HG02610 (cell line): Measurements from ENCODE around the gene SYT5.
"Not testable (repeated sequence)": the region's sequence is repeated elsewhere in the genome, so short reads cannot be mapped to it uniquely, and the experiment has no call there.

ENCODE experiments used
- ATAC-seq: cut with Tn5 transposase; IDR thresholded peaks from one replicate; pipeline ENCODE4 v1.9.1; 2021; ENCODE audit warnings: mild to moderate bottlenecking, moderate library complexity; ENCODE audit not compliant: unreplicated experiment

Gene SYT5

DNA sequence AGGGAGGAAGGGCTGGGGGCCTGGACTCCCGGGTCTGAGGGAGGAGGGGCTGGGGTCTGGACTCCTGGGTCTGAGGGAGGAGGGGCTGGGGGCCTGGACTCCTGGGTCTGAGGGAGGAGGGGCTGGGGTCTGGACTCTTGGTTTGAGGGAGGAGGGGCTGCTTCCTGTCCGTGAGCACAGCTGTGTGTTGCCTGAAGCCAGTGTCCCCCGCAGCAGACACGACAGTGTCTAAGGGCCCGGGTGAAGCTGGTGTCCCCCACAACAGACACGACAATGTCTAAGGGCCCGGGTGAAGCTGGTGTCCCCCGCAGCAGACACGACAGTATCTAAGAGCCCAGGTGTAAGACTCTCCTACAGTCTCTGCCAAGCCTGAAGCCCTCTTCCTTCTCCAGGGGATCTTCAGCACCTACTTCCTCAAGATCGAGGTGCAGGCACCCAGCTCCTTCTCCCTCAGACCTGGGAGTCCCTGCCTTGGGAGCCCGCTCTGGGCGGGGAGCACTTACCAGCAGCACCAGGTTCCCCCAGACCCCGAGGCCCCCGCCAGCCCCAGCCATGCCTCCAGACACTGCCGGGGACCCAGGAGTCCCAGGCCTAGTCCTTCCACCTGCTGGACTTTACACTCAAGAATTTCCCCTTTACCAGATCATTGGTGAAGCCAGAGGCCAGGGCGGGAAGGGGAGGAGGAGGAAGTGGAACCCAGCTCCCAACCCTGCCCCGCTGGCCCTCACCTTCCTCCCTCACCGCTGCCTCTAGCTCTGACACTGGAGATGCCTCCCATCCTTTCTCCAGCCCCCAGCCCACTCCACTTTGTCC, 29.0 kb upstream of the SYT5 start, which contains the start of gene PTPRH:
Gene PTPRH (minus strand): TSS at position 622 of the 813 bp plus-strand sequence. CDS start 68 bp downstream, at position 554.
- no peak for ATAC-seq

DNA sequence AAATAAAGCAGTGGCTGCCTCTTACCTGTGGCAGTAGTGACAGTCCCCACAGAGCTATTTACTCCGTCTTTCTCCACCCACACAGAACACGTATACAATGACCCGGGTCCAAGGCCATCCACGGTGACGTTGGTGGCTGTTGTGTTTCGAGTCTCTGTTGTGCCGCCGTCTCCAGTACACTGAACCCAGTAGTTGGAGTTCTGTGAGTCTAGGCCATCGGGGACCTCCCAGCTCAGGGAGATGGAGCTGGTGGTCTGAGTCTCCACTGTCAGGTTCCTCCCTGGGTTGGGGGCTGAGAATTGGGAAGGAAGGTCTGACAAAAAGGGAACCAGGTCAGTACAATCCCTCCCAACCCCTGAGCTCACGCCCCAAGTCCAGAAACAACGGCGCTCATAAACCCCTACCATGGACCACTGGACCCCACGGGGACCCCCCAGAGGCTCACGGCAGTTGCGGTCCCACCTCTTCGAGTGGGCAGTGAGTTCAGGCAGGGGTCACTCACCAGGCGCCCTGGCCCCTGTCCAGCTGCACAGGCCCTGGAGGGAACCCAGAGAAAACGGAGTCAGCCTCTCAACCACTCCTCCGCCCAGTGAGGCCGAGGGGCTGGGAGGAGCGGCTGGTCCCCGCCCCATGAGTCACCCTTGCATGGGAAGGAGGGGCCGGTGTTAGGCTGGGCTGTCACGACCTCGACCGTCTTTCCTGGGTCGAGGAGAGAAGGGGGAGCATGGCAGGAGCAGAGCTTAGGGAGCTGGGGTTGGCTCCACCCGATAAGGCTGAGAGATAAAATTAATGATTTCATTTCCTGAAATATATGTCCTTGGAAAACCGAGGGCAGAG, 26.8 kb upstream of the SYT5 start:
- no peak for ATAC-seq

DNA sequence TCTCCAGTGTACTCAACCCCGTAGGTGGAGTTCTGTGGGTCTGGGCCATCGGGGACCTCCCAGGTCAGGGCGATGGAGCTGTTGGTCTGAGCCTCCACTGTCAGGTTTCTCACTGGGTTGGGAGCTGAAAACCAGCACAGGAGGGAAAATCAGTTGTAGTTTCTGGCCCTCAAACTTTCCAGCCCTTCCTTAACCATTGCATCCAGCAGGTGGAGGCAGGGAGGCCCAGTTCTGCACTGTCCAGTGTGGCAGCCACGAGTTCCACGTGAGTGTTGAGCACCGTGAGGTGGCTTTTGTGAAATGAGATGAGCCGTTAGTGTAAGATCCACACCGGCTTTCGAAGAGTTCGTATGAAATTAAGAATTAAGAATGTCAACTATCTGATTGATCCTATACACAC, 22.1 kb upstream of the SYT5 start:
- not testable (repeated sequence) for ATAC-seq

DNA sequence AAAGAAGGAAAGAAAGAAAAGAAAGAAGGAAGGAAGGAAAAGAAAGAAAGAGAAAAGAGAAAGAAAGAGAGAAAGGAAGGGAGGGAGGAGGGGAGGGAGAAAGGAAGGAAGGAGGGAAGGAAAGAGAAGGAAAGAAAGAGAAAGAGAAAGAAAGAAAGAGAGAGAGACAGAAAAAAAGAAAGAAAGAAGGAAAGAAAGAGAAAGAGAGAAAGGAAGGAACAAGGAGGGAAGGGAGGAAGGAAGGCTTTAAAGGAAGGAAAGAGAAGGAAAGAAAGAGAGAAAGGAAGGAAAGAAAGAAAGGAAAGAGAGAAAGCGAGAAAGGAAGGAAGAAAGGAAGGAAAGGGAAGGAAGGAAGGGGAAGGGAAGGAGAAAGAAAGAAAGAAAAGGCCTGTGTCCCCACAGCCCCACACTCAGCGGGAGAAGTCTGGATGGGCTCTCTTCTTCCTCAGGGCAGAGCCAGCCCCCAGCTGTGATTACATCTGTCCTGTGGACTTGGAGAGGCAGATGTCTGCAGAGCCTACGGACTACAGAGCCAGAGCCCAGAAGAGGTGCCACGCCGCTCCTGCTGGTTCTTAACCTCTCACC, 19.6 kb upstream of the SYT5 start:
- no peak for ATAC-seq

DNA sequence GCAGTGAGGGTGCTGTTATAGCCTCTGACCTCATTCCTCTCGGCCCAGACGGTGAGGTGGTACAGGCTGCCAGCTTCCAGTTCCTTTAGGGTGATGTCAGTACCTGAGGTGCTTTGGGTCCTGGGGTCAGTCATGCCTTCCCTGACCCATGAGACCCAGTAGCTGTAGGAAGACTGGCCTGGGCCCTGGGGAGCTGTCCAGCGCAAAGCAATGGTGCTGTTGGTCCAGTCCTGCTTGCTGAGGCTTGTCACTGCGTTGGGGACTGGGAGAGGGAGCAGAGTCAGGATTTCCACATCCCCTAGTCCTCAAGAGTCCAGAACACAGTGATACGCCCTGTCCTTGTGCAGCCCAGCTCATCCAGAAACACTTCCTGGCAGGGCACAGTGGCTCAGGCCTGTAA, 18.6 kb upstream of the SYT5 start:
- no peak for ATAC-seq

DNA sequence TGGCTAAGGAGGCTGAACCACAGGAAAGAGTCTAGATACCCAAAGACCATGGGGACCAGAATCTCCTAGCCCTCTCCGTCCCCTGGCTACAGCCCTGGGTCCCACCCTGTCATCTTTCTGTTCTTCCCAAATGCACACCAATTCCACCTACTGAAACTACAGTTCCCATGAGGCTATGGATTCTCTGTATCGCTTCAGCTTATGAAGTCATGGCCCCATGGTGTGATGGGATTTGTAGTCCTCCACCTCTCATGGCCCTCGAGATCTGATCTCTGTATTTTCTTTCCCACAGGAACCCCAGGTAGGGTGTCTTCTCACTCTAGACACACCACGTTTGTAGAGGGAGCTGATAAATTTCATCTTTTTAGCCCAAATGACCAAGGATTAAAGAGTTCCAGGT, 17.4 kb upstream of the SYT5 start:
- ATAC-seq = no peak

DNA sequence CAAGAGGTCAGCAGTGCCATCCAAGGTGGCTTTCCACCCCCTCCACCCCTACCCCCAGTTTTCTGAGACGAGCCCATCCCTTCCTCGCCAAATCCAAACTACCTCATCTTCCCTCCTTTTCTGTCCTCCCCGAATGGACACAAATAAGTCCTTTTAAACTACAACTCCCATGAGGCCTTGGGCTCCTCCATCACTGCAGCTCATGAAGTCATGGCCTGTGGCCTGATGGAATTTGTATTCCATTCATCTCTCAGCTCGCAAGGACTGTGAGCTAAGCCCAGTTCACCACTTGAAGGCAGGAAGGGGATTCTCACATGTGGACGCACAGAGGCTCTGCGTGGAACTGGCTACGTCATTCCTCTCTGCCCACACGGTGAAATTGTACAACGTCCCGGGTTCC, 16.7 kb upstream of the SYT5 start:
- ATAC-seq = no peak

DNA sequence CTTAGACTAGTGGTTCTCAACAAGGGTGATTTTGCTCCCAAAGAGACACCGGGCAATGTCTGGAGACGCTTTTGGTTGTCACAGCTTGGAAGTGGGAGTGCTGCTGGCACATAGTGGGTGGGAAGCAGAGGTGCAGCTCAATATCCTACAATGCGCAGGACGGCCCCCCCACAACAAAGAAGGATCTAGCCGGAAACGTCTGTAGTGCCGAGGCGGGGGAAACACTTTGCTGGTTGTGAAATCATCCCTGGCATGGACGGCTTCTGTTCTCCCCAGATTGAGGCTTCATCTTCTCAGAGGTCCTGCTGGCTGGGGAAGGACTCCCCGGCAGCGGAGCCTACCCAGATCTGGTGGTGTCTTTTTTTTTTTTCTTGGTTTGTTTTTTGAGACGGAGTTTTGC, 13.4 kb upstream of the SYT5 start:
- no peak for ATAC-seq

DNA sequence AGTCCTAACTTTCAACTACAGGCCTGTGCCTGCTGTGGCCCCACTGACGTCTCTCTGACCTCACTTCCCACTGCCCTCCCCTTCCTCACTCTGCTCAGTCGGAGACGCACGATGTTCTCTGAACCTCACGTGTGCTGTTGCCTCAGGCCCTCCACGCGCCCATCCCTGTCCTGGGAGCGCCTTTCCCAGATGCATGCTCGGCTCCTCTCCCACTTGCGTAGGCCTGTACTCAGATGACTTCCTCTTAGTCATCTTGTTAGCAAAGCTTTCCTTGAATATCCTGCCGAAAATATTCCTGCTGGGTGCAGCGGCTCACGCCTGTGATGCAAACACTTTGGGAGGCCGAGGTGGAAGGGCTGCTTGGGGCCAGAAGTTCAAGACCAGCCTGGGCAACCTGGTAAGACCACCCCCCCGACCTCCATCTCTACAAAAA, 9.3 kb upstream of the SYT5 start:
- no peak for ATAC-seq

DNA sequence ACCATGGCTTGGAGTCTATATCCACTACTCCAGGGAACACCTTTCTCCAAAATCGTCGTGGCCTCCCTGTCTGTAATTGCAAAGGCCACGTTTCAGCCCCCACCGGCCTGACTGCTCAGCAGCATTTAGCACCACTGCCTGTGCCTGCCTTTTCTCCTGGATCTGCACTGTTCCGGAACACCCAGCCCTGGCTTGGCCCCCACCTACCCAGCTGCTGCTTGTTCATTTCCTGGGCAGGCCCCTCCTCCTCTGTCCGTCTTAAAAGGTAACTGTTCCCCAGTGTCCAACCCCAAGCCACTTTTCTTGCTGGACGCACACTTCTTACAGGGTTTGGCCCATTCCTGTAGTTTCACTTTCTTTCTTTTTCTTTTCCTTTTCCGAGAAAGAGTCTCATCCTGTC, 8.5 kb upstream of the SYT5 start:
- no peak for ATAC-seq

DNA sequence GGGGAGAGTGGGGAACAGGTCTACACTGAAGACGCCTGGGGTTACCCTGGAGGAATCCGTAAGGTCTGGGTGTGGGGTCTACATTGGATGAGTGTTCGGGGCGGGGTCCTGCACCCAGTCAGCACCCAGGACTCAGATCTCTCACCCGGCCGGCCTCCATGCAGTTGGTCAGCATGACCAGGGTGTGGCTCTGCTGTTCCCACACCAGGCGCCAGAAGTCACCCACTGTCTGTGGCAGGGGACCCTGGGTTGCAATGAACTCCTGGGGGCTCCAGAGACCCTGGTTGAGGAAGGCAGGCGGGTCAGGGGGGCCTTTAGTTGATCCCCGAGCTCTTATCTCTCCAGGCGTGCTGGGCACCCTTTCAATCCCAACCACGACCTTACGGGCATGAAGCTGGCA, 6.0 kb upstream of the SYT5 start:
- ATAC-seq = no peak

DNA sequence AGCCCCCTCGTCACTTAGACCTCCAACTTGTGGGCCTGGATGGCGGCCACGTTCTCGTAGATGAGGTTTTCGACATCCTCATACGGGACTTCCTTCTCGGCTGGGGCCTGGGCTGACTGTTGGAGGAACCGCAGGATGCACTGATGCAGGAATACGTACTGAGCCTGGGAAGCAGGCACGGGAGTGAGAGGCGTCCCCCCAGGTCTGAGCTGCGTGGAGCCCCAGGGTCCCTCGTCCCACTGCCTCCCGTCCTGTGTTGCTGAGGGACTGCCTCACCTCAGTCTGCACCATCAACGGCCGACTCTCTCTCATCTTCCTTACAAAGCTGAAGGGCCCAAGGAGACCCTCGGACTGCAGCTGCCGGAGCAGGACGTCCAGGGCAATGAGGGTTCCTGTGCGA, 1.7 kb upstream of the SYT5 start:
- ATAC-seq = no peak

DNA sequence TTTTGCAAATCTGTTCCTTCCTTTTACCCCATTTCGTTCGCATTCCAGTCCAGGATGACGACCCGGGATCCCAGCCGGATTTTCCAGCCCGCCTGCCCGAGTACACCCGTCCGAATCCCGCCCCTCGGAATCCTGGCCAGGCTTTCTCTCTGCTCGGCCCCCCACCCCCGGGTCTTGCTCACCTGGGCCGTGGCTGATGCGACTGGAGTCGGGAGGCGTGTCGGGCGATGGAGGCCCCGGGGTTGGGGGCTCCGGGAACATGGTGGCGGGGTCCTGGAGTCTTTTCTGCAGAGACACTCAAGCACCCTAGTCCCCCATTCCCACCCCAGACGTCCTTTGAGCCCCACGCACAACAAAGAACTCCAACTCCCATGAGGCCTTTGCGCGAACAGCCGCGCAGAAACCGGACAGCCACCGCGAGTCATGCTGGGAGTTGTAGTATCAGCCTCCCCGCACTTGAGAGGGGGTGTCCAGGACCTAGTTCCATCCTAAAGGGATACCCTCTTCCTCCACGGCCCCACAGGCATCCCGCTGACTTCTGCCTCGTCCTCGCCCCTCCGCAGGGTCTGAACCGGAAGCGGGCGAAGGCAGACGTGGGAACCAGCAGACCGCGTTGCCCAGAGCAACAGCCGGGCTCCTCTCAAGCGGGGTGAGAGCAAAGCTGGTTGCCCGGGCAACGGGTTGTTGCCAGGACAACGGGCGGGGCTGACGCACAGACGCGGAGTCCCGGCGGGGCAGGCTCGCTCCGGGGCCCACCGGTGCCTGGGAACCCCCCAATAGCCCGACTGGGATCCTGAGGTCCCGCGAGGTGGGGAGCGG, 1.1 kb downstream of the SYT5 start:
- ATAC-seq = peak; percentile 80

DNA sequence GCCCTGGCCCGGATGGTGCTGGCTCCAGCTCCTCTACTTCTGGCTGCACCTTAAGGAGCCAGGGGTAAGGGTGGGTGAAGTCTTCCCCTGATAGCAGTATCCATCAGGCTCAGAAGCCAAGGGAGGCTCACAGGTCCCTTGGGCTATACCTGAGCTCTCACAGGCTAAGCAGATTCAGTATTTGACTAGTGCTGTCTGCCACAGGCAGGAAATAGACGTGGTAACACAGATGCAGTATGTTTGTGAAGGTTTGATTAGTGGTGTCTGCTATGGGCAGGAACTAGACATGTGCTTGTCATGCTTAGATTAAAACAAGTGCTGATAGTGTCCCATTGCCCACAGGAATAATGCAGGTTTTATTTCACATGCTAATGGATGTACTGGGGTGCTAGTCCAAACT, 4.0 kb downstream of the SYT5 start:
- ATAC-seq = no peak

DNA sequence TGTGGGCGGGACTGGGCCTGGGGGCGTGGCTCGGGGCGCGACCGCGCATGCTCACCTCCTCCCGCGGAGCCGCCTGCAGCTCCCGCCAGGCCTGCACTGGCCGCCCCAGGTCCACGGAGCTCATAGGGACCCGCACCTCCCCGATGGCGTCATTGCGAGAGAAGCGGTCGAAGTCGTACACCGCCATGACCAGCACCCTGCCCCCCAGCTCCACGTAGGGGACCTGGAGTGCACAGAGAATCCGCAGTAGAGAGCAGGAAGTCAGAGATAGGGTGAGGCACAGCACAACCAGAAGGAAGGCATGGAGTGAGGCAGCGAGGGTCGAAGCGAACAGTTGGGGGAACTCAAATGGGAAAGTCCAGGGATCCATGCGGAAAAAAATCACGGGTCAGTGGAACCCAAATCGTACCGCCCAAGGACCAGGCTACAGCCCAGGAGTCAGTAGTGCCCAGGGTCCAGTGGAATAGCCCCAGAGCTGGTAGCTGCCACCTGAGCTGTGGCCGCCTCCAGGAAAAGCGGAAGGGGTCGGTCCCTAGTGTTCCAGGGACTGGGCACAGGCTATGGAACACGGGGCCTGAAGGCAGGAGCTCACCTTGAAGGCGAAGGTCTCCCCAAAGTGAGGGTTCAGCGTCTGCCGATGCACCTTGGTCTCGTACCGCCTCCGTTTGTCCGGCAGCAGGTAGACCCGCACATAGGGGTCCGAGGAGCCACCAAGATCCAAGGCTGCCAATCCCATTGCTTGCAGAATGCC, 4.8 kb downstream of the SYT5 start:
- no peak for ATAC-seq

DNA sequence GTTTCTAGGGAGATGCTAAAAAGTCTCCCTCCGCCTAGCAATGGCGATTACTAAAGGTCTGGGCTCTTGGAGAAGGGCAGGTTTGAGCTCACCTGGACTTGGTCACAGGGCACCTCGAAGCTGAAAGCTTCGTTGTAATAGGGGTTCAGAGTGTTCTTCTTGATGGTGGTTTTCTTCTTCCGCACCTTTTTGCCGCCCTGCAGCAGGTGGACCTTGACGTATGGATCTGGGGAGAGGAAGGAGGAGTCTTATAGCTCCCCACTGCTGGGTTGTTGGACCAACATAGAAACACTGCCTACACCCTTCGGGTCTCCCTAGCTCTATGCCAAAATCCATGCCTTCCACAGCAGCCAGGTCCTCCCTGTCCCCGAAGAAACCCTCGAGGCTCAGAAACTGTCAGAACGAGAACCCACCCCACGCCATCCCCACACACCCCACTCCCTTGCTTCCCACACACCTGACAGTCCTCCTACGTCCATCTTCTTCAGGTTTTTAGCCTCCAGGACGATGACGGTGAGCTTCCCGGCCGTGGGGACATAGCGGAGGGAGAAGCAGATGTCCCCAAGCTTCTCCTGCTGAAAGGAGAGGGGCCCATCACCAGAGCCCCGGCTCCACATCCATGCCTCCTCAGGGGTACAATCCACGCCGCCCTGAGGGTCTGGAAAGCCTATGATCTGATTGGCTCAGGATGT, 5.5 kb downstream of the SYT5 start:
- no peak for ATAC-seq

DNA sequence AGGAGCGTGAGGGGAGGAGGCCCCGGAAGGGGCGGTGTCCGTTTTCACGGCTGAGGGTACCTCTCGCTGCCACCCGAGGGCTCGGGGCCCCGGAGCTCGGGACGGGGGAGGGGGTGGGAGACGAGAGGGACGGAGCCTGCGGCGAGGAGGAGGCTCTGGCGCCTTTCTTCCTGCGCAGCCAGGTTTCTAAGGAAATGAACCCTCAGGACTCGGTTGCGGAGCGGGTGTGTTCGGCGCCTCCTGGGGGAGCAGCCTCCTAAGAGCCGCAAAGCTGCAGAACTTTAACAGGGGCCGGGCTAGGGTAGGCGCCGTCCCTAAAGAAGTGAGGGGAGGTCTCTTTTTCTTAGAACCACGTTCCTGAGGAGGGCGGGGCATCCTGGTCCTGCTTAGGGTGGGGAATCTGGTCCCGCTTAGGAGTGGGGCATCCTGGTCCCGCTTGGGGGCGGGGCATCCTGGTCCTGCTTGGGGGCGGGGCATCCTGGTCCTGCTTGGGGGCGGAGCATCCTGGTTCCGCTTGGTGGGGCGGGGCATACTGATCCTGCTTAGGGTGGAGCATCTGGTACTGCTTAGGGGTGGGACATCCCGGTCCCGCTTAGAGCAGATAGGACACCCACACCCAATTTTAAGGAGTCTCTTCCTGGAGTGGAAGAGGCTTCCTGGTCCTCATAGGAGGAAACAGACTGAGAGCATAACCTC, 6.2 kb downstream of the SYT5 start:
- no peak for ATAC-seq

DNA sequence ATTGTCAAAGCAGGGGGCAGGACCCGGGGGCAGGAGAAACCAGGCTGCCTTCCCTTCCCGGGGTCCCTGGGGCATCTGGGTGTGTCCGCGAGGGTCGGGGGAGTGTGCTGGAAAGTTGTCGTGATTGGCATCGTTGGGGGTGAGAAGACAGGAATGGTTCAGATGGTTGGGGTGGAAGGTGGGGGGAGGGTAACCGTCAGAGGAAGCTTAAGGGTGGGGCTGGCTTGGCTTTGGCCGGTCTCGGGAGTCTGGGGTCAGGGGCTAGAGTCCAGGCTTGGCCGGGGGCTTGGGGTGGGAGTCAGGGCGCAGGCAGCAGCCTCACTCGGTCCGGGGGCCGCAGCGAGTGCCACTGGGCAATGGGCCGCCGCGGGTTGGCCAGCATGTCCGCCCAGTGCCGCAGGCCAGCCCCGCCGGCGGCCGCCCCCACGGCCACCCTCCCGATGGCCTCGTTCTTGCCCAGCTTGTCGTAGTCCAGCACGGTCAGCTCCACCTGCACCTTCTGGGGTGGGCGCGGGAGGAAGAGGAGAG, 6.8 kb downstream of the SYT5 start:
- ATAC-seq = no peak

DNA sequence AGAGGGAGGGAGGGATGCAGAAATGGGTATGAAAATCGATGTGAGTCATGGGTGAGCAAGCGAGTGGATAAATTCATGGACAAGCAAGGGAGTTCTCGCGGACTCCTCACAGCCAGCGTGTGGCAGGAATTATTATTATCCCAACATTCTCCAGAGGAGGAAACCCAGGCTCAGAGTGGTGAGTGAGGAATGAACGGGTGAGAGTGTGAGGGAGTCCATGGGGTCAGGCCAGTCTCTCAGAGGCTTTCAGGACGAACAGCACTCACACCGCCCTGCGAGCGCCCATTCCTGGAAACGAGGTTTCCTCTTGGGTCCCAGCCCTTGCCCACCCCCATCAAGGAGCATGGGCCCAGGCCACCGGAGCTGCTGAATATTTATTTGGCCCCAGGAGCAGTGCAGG, 7.3 kb downstream of the SYT5 start:
- no peak for ATAC-seq
